ENCODE data around the gene DEF6. TPM values are rescaled to one million over a fixed set of nuclear protein-coding genes. Genes with fewer than 3 reads are reported as not detected.

DEF6 gene
- total and polyA plus RNA-seq, 2 of the 13 experiments (the other 11 are each of a cell fraction or from before 2014, with no cell fraction given), result 5.2 to 10.0 TPM

- TF ChIP-seq REST (IDR thresholded peaks at IDR 0.05; ENCODE audit: borderline replicate concordance in 1 of 2, low read depth in 1 of 2, low read length in 2 of 2) (peak in 1 of 2 experiments; percentile 58; a peak in 2 of 4 replicates), ZBTB38 (CRISPR knock-in tag; IDR thresholded peaks at IDR 0.05) (no peak; the same call in none of the 2 replicates), FIP1L1 (IDR thresholded peaks at IDR 0.05; ENCODE audit: borderline replicate concordance, insufficient read depth, low read depth, low read length) (peak; percentile 87; the same call in 1 of the 2 replicates), RAD21 (CRISPR knock-in tag; IDR thresholded peaks at IDR 0.05) (no peak; the same call in none of the 2 replicates), TBX3 (IDR thresholded peaks at IDR 0.05; ENCODE audit: borderline replicate concordance) (0 out of 2 replicates have a peak, but pooled peaks have one; percentile 20), RFX3 (CRISPR knock-in tag; IDR thresholded peaks at IDR 0.05) (peak; percentile 90), NFKB2 (CRISPR knock-in tag; IDR thresholded peaks at IDR 0.05; ENCODE audit: borderline replicate concordance) (peak; percentile 97; the same call in 1 of the 2 replicates), ZNF720 (CRISPR knock-in tag; IDR thresholded peaks at IDR 0.05) (0 out of 2 replicates have a peak, but pooled peaks have one; percentile 53), ZNF775 (CRISPR knock-in tag; IDR thresholded peaks at IDR 0.05; ENCODE audit: borderline replicate concordance) (peak; percentile 53; the same call in 1 of the 2 replicates), CBX1 (IDR thresholded peaks at IDR 0.05; ENCODE audit: low read depth) (peak; percentile 91), SIN3A (IDR thresholded peaks at IDR 0.05; ENCODE audit: borderline replicate concordance, low read depth, low read length) (peak; percentile 82; the same call in 1 of the 2 replicates), PHF5A (CRISPR knock-in tag; IDR thresholded peaks at IDR 0.05; ENCODE audit: low read depth, unreplicated experiment) (peak; percentile 47), CCDC6 (CRISPR knock-in tag; IDR thresholded peaks at IDR 0.05) (peak; percentile 72), HES4 (CRISPR knock-in tag; IDR thresholded peaks at IDR 0.05; ENCODE audit: borderline replicate concordance) (peak; percentile 90; the same call in 1 of the 2 replicates), KLF6 (CRISPR knock-in tag; IDR thresholded peaks at IDR 0.05) (no peak; the same call in 1 of the 2 replicates), TERF1 (CRISPR knock-in tag; IDR thresholded peaks at IDR 0.05) (0 out of 2 replicates have a peak, but pooled peaks have one; percentile 34), NR3C1 (CRISPR knock-in tag; IDR thresholded peaks at IDR 0.05) (no peak), SNAPC5 (CRISPR knock-in tag; IDR thresholded peaks at IDR 0.05; ENCODE audit: borderline replicate concordance) (peak; percentile 93), ZNF768 (CRISPR knock-in tag; IDR thresholded peaks at IDR 0.05) (peak; percentile 78), ZSCAN30 (CRISPR knock-in tag; IDR thresholded peaks at IDR 0.05) (no peak), FOSL2 (CRISPR knock-in tag; IDR thresholded peaks at IDR 0.05) (peak; percentile 90), ZNF383 (CRISPR knock-in tag; IDR thresholded peaks at IDR 0.05; ENCODE audit: borderline replicate concordance) (peak; percentile 93; the same call in 1 of the 2 replicates), HOXA9 (CRISPR knock-in tag; IDR thresholded peaks at IDR 0.05; ENCODE audit: borderline replicate concordance) (peak; percentile 82; the same call in 1 of the 2 replicates), ZNF124 (CRISPR knock-in tag; IDR thresholded peaks at IDR 0.05) (peak; percentile 86), REPIN1 (CRISPR knock-in tag; IDR thresholded peaks at IDR 0.05; ENCODE audit: borderline replicate concordance, low read depth) (peak; percentile 98)
These were observed 38.2 kb upstream of the DEF6 start, which contains the start of gene ZNF76 (continued) for GRCh38 chr6:35259194-35259947.

All from HepG2 (cell line).